Mesendoderm (in vitro differentiated cells): ENCODE measurements around the gene ERVFRD-1.

Source experiments
- DNase-seq: peaks from one replicate; pipeline ENCODE4 v3.0.0; 2013
- H2AK5ac ChIP-seq: 2 replicates; pipeline ENCODE4 v1.6.1; 2013; ENCODE audit warnings: low read length, inconsistent platforms
- H2BK120ac ChIP-seq: 2 replicates; pipeline ENCODE4 v1.6.1; 2013; ENCODE audit warnings: low read depth, mild to moderate bottlenecking, low read length, moderate library complexity, mixed read lengths
- H2BK15ac ChIP-seq: replicated peaks from 2 replicates; pipeline ENCODE4 v1.6.1; 2013; ENCODE audit warnings: low read depth, mild to moderate bottlenecking, moderate library complexity
- H2BK5ac ChIP-seq: 2 replicates; pipeline ENCODE4 v1.6.1; 2013; ENCODE audit warnings: low read length, inconsistent platforms
- H3K18ac ChIP-seq: 2 replicates; pipeline ENCODE4 v1.6.1; 2013; ENCODE audit warnings: mild to moderate bottlenecking, low read length, mixed read lengths
- H3K23ac ChIP-seq: one replicate; pipeline ENCODE4 v1.6.1; 2013; ENCODE audit warnings: low read length
- H3K27ac ChIP-seq: 2 replicates; pipeline ENCODE4 v1.5.1; 2013; ENCODE audit warnings: low read depth, mild to moderate bottlenecking, inconsistent platforms, low read length, moderate library complexity
- H3K27me3 ChIP-seq: 2 replicates; pipeline ENCODE4 v1.6.1; 2013; ENCODE audit warnings: low read length, control low read depth, mild to moderate bottlenecking, inconsistent platforms; ENCODE audit not compliant: insufficient read depth, poor library complexity
- H3K36me3 ChIP-seq: 2 replicates; pipeline ENCODE4 v1.6.1; 2013; ENCODE audit warnings: low read length, inconsistent platforms; ENCODE audit not compliant: control insufficient read depth, insufficient read depth
- H3K4ac ChIP-seq: one replicate; pipeline ENCODE4 v1.6.1; 2013; ENCODE audit warnings: low read depth, mild to moderate bottlenecking, low read length, moderate library complexity
- H3K4me1 ChIP-seq: 2 replicates; pipeline ENCODE4 v1.6.1; 2013; ENCODE audit warnings: low read depth, low read length, inconsistent platforms; ENCODE audit not compliant: control insufficient read depth
- H3K4me2 ChIP-seq: 2 replicates; pipeline ENCODE4 v1.6.1; 2013; ENCODE audit warnings: low read length
- H3K4me3 ChIP-seq: 2 replicates; pipeline ENCODE4 v1.5.1; 2013; ENCODE audit warnings: mild to moderate bottlenecking, low read length
- H3K56ac ChIP-seq: one replicate; pipeline ENCODE4 v1.6.1; 2013; ENCODE audit warnings: low read length
- H3K79me1 ChIP-seq: 2 replicates; pipeline ENCODE4 v1.6.1; 2013; ENCODE audit warnings: low read length, inconsistent platforms
- H3K79me2 ChIP-seq: 2 replicates; pipeline ENCODE4 v1.6.1; 2013; ENCODE audit warnings: mild to moderate bottlenecking, low read length; ENCODE audit not compliant: control insufficient read depth, insufficient read depth
- H3K9ac ChIP-seq: 2 replicates; pipeline ENCODE4 v1.6.1; 2013; ENCODE audit warnings: low read length, inconsistent platforms
- H4K5ac ChIP-seq: one replicate; pipeline ENCODE4 v1.6.1; 2013; ENCODE audit warnings: low read length
- H4K8ac ChIP-seq: one replicate; pipeline ENCODE4 v1.6.1; 2013; ENCODE audit warnings: low read depth, mild to moderate bottlenecking, control low read depth, low read length, moderate library complexity
- WGBS: extraction: QIAGEN DNeasy Blood & Tissue Kit; methylation state at CpG from one replicate; pipeline ENCODE4 v1.1.7; 2013; ENCODE audit warnings: low lambda C conversion rate, missing lambda C conversion rate; ENCODE audit not compliant: insufficient coverage; ENCODE audit errors: extremely low coverage; 5-methylcytosine and 5-hydroxymethylcytosine counted together

Gene ERVFRD-1

GRCh38 chr6:11141295-11141694 is 29.8 kb upstream of the ERVFRD-1 start:
- H3K4me3 ChIP-seq, result no peak overlapping the region
- H3K27me3 ChIP-seq, result no peaks in the 10 kb centered on the region
- H2BK5ac ChIP-seq, result no peak overlapping the region
- no peak overlapping the region for H4K5ac ChIP-seq
- no peak overlapping the region for H3K56ac ChIP-seq
- no peak overlapping the region for H3K4me2 ChIP-seq
- H3K18ac ChIP-seq, result no peak overlapping the region
- no peak overlapping the region for H3K23ac ChIP-seq
- no peaks in the 10 kb centered on the region for H3K79me2 ChIP-seq
- H2BK120ac ChIP-seq, result no peak overlapping the region
- no peak overlapping the region for H3K4ac ChIP-seq
- H2BK15ac ChIP-seq, result no peak overlapping the region
- H3K9ac ChIP-seq, result no peak overlapping the region
- H3K27ac ChIP-seq, result no peak overlapping the region
- no peaks in the 10 kb centered on the region for H3K36me3 ChIP-seq
- H4K8ac ChIP-seq, result no peak overlapping the region
- H2AK5ac ChIP-seq, result no peak overlapping the region
- H3K79me1 ChIP-seq, result no peaks in the 10 kb centered on the region
- no CpG with 5 or more reads among the region's 3 CpGs for WGBS
- no peak for DNase-seq
- H3K4me1 ChIP-seq, result no peaks in the 10 kb centered on the region

GRCh38 chr6:11140056-11140455 is 28.5 kb upstream of the ERVFRD-1 start:
- H4K8ac ChIP-seq, result no peak overlapping the region
- H3K56ac ChIP-seq, result no peak overlapping the region
- H2BK120ac ChIP-seq, result no peak overlapping the region
- no peaks in the 10 kb centered on the region for H3K4me1 ChIP-seq
- no peak overlapping the region for H2BK15ac ChIP-seq
- H3K4ac ChIP-seq, result no peak overlapping the region
- no peaks in the 10 kb centered on the region for H3K27me3 ChIP-seq
- H3K9ac ChIP-seq, result no peak overlapping the region
- H3K27ac ChIP-seq, result no peak overlapping the region
- H3K23ac ChIP-seq, result no peak overlapping the region
- no CpG with 5 or more reads among the region's 3 CpGs for WGBS
- no peak overlapping the region for H3K18ac ChIP-seq
- no peak overlapping the region for H2BK5ac ChIP-seq
- H3K36me3 ChIP-seq, result no peaks in the 10 kb centered on the region
- no peaks in the 10 kb centered on the region for H3K79me2 ChIP-seq
- H3K4me3 ChIP-seq, result no peak overlapping the region
- H3K79me1 ChIP-seq, result peaks cover 1% of the 10 kb centered on the region
- DNase-seq, result peak; percentile 44
- no peak overlapping the region for H3K4me2 ChIP-seq
- H4K5ac ChIP-seq, result no peak overlapping the region
- H2AK5ac ChIP-seq, result no peak overlapping the region

GRCh38 chr6:11139051-11139960 is 27.8 kb upstream of the ERVFRD-1 start:
- H3K56ac ChIP-seq, result no peak overlapping the region
- peaks cover 1% of the 10 kb centered on the region for H3K79me1 ChIP-seq
- H3K27ac ChIP-seq, result no peak overlapping the region
- H3K23ac ChIP-seq, result no peak overlapping the region
- H4K8ac ChIP-seq, result no peak overlapping the region
- H3K4ac ChIP-seq, result no peak overlapping the region
- H3K4me1 ChIP-seq, result no peaks in the 10 kb centered on the region
- H4K5ac ChIP-seq, result no peak overlapping the region
- peak; percentile 34 for DNase-seq
- no peaks in the 10 kb centered on the region for H3K36me3 ChIP-seq
- H2BK5ac ChIP-seq, result no peak overlapping the region
- no peak overlapping the region for H3K4me2 ChIP-seq
- no peak overlapping the region for H3K18ac ChIP-seq
- no peak overlapping the region for H2BK15ac ChIP-seq
- no peaks in the 10 kb centered on the region for H3K27me3 ChIP-seq
- no peak overlapping the region for H3K9ac ChIP-seq
- H3K4me3 ChIP-seq, result no peak overlapping the region
- no peak overlapping the region for H2AK5ac ChIP-seq
- WGBS, result 100% methylated on average over 1 of the region's 3 CpGs
- H3K79me2 ChIP-seq, result no peaks in the 10 kb centered on the region
- H2BK120ac ChIP-seq, result no peak overlapping the region

- H3K79me2 ChIP-seq, result no peaks in the 10 kb centered on the region
- H3K56ac ChIP-seq, result no peak overlapping the region
- H2BK15ac ChIP-seq, result no peak overlapping the region
- H2AK5ac ChIP-seq, result no peak overlapping the region
- no peak overlapping the region for H3K4me2 ChIP-seq
- H3K27ac ChIP-seq, result no peak overlapping the region
- no peak overlapping the region for H2BK5ac ChIP-seq
- peaks cover 3% of the 10 kb centered on the region for H3K79me1 ChIP-seq
- no peak overlapping the region for H3K23ac ChIP-seq
- DNase-seq, result peak; percentile 37
- no peak overlapping the region for H4K5ac ChIP-seq
- no peak overlapping the region for H2BK120ac ChIP-seq
- H3K18ac ChIP-seq, result no peak overlapping the region
- no peaks in the 10 kb centered on the region for H3K27me3 ChIP-seq
- H3K4ac ChIP-seq, result no peak overlapping the region
- H3K4me3 ChIP-seq, result no peak overlapping the region
- no peaks in the 10 kb centered on the region for H3K4me1 ChIP-seq
- no peaks in the 10 kb centered on the region for H3K36me3 ChIP-seq
- H3K9ac ChIP-seq, result no peak overlapping the region
- H4K8ac ChIP-seq, result no peak overlapping the region
These were observed 25.3 kb upstream of the ERVFRD-1 start for GRCh38 chr6:11136809-11137208.

GRCh38 chr6:11133281-11133680 is 21.8 kb upstream of the ERVFRD-1 start:
- Histone ChIP-seq H2BK5ac (no peak overlapping the region), H2BK15ac (no peak overlapping the region), H3K36me3 (no peaks in the 10 kb centered on the region), H3K27ac (no peak overlapping the region), H2AK5ac (no peak overlapping the region), H3K56ac (no peak overlapping the region), H3K4me3 (no peak overlapping the region), H4K5ac (no peak overlapping the region), H3K79me1 (peaks cover 10% of the 10 kb centered on the region), H3K23ac (no peak overlapping the region), H3K4me2 (no peak overlapping the region), H3K27me3 (no peaks in the 10 kb centered on the region), H2BK120ac (no peak overlapping the region), H4K8ac (no peak overlapping the region), H3K79me2 (peaks cover 11% of the 10 kb centered on the region), H3K4ac (no peak overlapping the region), H3K9ac (no peak overlapping the region), H3K18ac (no peak overlapping the region), H3K4me1 (no peaks in the 10 kb centered on the region)
- WGBS, result no CpG with 5 or more reads among the region's 5 CpGs
- no peak for DNase-seq
